ENCODE results near the gene ILK.
A peak's percentile ranks its signal among the peaks of the same experiment; 100 is the strongest.

ILK gene

GRCh38 chr11:6603287-6604080, at the start of gene ILK, which contains the start of gene RRP8:
TSS of gene ILK (plus strand) at chr11:6603774. CDS start at chr11:6604272, 498 bp downstream.
TSS of gene RRP8 (minus strand) at chr11:6603616. CDS start at chr11:6603502, 114 bp downstream.
- peak; percentile 93 for DNase-seq

GRCh38 chr11:6554828-6555706, 48.5 kb upstream of the ILK start:
- no peak for DNase-seq

GRCh38 chr11:6556139-6556949, 47.2 kb upstream of the ILK start:
- DNase-seq = no peak

GRCh38 chr11:6557063-6557462, 46.5 kb upstream of the ILK start:
- DNase-seq = no peak

- no peak for DNase-seq
Measured at GRCh38 chr11:6557761-6558674, 45.6 kb upstream of the ILK start.

- DNase-seq = no peak
Measured at GRCh38 chr11:6559369-6559768, 44.2 kb upstream of the ILK start.

GRCh38 chr11:6561288-6561687, 42.3 kb upstream of the ILK start:
- DNase-seq = no peak

GRCh38 chr11:6563121-6563619, 40.4 kb upstream of the ILK start:
- no peak for DNase-seq

GRCh38 chr11:6563667-6564066, 39.9 kb upstream of the ILK start:
- DNase-seq = no peak

- no peak for DNase-seq
Measured at GRCh38 chr11:6565325-6565724, 38.2 kb upstream of the ILK start.

- DNase-seq = no peak
Measured at GRCh38 chr11:6565988-6566703, 37.4 kb upstream of the ILK start.

- no peak for DNase-seq
Measured at GRCh38 chr11:6566704-6567370, 36.7 kb upstream of the ILK start.

GRCh38 chr11:6567371-6567745, 36.2 kb upstream of the ILK start:
- DNase-seq = no peak

GRCh38 chr11:6568191-6568918, 35.2 kb upstream of the ILK start:
- DNase-seq = no peak

- DNase-seq = no peak
Measured at GRCh38 chr11:6569706-6570105, 33.9 kb upstream of the ILK start.

- no peak for DNase-seq
Measured at GRCh38 chr11:6570691-6571427, 32.7 kb upstream of the ILK start.

GRCh38 chr11:6571434-6572008, 32.1 kb upstream of the ILK start:
- no peak for DNase-seq

GRCh38 chr11:6572215-6572614, 31.4 kb upstream of the ILK start:
- DNase-seq = no peak

All from CD4-positive, alpha-beta T cell treated with Interleukin-12 subunit alpha and Interleukin-12 subunit beta, for 1 hour (primary cell).